Stimulated activated CD8-positive, alpha-beta memory T cell treated with anti-CD3 and anti-CD28 coated beads, Interleukin-12 subunit alpha, Interleukin-12 subunit beta, amount 100 ng/mL, for 4 hours (primary cell): ENCODE measurements around the gene EED.
"Not testable (repeated sequence)": the region's sequence is repeated elsewhere in the genome, so short reads cannot be mapped to it uniquely, and the experiment has no call there.

Source experiments
- DNase-seq: peaks from one replicate; pipeline ENCODE4 v3.0.0-alpha.2; 2020; ENCODE audit warnings: low read depth

EED gene

GRCh38 chr11:86218125-86219084, 26.1 kb upstream of the EED start:
- DNase-seq = peak; percentile 21

GRCh38 chr11:86219311-86220193, 25.0 kb upstream of the EED start:
- no peak for DNase-seq

DNA sequence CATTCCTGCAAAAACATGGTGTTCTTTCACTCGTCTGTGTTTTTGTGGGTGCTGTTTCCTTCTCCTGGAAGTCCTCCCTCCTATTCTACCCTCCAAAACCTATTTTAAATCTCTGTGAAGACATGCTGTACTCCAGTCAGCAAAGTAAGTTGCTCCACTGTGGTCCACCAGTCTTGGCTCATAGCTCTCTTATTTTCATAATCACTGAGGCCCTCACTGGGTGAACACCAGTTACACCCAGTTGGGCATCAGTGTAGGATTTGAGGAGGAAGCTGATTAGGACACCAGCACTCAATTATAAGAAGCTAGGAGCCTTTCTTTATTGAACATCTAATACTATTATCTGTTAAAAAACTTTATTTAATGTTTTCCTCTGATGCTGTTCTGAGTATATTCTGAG, 23.9 kb upstream of the EED start:
- no peak for DNase-seq

- DNase-seq = no peak
Measured at GRCh38 chr11:86222081-86222480, 22.5 kb upstream of the EED start.

GRCh38 chr11:86224575-86224974, 20.0 kb upstream of the EED start:
- not testable (repeated sequence) for DNase-seq

- DNase-seq = not testable (repeated sequence)
Measured at GRCh38 chr11:86225344-86225743, 19.2 kb upstream of the EED start.

DNA sequence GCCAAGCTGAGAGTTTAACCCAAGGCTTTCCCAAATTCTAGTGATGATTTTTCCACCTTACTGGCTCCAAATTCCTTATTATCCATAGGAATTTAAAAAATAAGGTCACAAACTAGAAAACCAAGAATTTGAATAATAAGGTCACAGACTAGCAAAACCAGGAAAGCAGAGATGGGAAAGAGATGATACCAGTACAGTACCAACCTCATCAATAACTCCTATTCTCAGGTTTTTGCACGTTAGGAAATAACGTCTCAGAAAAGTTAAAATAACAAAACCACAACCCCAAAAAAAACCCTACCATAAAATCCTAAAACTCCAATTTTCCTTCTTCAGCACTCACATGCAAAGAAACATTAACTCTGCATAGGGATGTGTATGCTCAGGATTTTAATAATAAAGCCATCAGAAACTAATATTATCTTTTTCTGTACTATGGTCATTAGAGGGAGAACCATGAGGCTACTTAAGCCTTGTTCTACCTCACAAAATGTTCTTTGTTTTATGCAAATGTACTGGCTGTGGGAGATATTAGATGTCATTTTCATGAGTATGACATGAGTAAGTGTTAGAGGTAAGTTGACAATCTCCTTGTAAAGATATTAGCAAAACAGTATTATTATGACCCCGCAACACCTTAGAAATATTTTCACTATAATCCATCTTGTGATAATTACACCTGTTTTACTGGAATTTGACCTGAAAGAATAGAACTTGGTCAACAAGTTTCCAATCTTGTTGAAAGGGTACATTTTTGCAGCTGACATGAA, 16.1 kb upstream of the EED start:
- no peak for DNase-seq

DNA sequence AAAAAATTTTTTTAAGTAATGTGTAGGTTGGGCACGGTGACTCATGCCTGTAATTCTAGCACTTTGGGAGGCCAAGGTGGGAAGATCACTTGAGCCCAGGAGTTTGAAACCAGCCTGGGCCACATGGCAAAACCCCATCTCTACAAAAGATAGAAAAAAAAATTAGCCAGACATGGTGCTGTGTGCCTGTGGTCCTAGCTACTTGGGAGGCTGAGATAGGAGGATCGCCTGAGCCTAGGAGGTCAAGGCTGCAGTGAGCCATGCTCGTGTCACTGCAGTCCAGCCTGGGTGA, 15.6 kb upstream of the EED start:
- not testable (repeated sequence) for DNase-seq

DNA sequence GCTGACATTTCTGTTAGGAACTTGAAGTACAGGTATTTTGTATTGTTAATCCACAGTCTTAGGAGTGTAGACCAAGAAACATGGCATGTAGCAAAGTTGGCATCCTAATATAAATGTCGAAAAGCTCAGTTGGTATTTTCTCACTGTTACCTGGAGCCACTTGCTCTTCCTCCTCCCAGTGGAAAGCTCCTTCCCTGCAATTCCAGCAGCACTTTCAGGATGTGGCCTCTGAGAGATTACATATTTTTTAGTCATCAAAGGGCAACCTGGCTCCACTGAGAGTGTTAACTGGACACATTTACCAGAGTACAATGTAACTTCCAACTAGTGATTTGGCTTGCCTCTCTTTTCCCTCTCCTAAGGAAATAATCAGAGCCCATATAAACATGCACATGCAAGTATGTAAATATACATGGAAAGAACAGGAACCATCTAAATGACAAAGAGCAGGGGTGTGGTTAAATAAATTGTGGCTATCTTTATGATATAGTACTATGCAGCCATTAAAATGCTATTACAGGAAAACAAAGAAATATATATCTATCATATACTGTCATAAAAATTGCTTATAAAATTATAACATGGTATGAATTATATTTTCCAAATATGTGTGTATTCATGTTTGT, 14.3 kb upstream of the EED start:
- no peak for DNase-seq

DNA sequence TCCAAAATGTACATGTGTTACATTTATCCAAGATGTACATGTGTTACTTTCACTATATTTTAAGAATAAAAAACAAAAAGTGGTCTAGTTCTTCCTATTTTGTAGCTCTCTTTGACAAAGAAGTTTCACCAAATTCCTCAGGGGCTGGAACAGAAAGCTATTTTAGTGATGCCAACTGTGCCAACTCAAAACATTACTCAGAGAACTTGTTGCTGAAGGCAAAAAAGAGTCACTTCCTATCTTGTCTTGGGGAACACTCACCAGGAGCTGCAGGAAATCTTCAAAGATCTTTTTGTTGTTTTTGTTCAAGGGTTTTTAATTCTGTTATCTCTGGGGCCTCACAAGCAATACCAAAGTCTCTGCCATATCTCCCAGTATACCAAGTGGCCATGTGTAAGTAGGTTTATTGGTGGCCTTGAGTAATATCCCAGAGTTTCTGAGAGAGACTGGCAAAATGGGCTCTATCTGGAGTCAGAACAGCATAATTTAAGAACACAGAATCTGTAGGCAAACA, 13.6 kb upstream of the EED start:
- DNase-seq = no peak

DNA sequence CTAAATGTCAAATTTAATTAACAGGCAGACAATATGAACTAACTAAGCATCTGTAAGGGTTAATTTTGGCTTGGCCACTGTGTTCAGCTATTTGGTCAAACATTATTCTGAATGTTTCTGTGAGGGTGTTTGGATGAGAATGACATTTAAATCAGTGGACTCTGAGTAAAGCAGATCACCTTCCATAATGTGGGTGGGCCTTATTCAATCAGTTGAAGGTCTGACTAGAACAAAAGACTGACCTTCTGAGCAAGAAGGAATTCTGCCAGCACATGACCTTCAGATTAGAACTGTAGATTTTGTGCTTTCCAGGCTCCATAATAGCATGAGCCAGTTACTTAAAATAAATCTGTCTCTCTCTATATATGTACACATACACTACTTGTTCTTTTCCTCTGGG, 12.0 kb upstream of the EED start:
- DNase-seq = no peak

- DNase-seq = no peak
Measured at GRCh38 chr11:86234831-86235461, 9.6 kb upstream of the EED start.

DNA sequence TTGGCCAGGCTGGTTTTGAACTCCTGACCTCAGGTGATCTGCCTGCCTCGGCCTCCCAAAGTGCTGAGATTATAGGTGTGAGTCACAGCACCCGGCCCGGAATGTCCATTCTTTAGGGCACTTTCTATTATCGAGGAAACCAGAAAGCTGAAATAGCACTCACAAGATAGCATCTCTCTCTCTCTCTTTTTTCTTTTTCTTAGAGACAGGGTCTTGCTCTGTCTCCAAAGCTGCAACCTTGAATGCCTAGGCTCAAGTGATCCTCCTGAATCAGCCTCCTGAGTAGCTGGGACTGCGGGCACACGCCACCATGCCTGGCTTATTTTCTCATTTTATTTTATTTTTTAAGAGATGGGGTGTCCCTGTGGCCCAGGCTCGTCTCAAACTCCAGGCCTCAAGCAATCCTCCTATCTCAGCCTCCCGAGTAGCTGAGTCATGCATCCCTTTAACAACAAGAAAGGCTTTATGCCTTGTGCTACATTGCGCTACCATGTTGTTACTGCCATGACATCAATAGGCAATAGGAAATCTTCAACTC, 7.2 kb upstream of the EED start:
- DNase-seq = no peak

DNA sequence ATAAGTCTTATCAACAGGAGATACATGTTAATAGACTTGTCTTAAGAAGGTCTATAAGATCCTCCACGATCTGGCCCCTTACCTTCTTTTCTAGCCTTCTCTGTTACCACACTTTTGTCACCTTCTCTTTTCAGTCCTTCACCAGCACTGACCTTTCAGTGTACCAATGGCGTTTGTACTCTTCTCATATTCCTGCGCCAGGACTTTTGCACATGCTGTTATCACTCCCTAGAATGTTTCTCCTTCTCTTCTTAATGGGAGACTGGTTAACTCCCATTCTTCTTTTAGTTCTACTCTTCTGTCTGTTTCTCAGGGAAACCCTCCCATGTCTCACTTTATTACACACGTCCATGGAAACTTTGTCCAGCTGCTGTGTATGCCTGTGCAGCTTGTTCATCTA, 4.4 kb upstream of the EED start:
- DNase-seq = no peak

GRCh38 chr11:86241956-86242535, 2.5 kb upstream of the EED start:
- no peak for DNase-seq

DNA sequence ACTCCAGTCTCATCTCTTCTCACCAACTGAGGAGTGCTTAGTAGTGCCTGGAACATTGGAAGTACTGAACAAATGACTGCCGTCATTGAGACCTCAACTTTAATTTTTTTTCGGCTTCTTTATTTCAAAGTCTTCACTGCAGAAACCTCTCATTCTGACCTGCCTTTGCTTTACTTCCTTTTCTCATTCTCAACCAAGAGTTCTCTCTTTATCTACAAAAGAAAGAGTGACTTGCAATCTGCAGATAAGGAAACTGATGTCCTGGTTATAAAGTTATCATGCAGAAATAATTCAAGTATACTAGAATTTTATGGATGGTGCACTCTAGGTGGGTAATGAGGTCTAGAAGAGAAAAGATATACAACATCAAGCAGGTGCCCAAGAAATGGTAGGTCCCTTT, 1.2 kb upstream of the EED start:
- DNase-seq = no peak

GRCh38 chr11:86244063-86244521, 461 bp upstream of the EED start:
- DNase-seq = peak; percentile 78

DNA sequence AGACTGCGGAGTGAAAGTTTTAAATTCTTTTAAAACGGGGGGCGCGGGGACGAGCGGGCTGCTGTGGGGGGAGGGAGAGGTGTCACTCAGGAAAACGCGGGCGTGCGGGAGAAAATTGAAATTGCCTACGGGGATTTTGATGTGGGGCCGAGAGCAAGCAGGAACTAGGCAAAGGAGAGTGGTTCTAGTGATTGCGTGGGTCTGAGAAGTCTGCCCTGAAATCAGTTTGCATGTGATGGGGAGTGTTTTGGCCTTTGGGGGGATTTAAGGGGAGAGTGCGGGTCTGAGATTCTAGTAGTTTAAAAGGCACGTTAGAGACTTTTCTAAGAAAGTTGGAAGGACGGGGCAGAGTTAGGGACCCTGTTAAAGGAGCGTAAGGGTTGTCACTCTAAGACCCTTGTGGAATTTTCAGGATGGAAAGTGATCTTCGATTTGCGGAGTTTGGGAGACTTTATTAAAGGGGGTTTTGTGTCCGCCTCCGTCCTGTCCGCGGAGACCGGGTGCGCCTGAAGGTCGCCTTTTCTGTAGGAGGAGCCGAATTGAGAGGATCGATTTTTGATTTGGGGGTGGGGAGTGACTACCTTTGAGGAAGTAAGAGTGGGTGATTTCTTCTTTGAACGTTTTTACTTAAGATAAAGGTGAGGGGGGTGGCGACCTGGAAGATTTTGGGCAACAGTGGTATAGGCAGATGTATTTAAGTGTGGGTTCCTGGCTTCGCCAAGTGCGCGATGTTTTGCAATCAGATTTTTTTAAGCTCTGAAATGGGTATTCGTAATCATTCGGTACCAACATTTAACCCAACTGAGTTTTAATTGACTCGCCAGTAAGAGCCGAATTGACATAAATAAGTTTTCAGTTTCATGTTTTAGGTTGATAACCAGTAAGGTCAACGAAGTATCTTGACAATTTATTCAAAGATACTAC, 1.1 kb downstream of the EED start:
- DNase-seq = no peak

- DNase-seq = no peak
Measured at GRCh38 chr11:86246293-86246675, 1.7 kb downstream of the EED start.
